ENCODE results near the gene MRPL18.
"Not testable (repeated sequence)": the region's sequence is repeated elsewhere in the genome, so short reads cannot be mapped to it uniquely, and the experiment has no call there.

Gene MRPL18

GRCh38 chr6:159790149-159790955 is at the start of gene MRPL18:
Gene MRPL18, plus strand, starts transcription at chr6:159790467. Its CDS starts 121 bp downstream, at chr6:159790588.
- peak; percentile 61 to 85 (median 76) for DNase-seq (ENCODE audit: low read depth in 4 of 4, low spot score in 1 of 4)

DNA sequence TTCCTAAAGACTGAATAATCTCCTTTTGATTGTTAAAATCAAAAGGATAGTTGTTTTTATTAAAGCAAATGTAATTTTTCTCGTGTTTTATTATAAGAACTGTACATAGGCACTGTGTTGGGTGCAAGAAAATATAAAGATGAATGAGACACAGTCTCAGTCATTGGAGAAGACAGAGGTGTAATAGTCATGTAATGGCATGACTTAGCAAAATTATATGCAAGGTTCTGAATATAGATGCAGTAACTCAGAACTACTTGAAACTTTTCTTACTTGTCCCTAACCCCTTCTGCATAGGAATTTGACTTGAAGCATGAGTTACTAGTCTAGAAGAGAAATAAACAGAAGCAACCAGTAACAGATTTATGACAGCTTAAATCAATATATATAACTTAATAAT is 48.1 kb upstream of the MRPL18 start:
- no peak for DNase-seq (ENCODE audit: low read depth in 4 of 4, low spot score in 1 of 4)

DNA sequence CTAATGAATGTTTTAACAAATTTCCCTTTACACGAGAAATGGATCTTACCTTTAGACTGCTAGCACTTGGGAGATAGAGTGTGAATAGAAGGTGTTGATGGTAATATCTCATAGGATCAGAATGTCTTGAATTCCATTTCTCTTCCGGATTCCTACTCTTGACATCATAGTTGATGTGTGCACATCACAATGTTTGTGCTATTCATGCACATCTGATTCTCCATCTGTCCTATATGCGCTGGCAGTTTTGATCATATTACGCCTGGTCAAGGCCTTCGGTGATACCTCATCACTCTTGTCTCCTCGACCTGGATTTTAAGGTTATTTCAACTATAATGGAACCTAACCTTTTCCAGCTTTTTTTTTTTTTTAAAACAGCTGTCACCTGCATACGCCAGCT is 45.2 kb upstream of the MRPL18 start:
- DNase-seq (ENCODE audit: low read depth in 4 of 4, low spot score in 1 of 4), result no peak

GRCh38 chr6:159746759-159747158 is 43.5 kb upstream of the MRPL18 start:
- no peak for DNase-seq (ENCODE audit: low read depth in 4 of 4, low spot score in 1 of 4)

- DNase-seq (ENCODE audit: low read depth in 4 of 4, low spot score in 1 of 4), result not testable (repeated sequence)
These were observed 42.1 kb upstream of the MRPL18 start for GRCh38 chr6:159748127-159748526.

DNA sequence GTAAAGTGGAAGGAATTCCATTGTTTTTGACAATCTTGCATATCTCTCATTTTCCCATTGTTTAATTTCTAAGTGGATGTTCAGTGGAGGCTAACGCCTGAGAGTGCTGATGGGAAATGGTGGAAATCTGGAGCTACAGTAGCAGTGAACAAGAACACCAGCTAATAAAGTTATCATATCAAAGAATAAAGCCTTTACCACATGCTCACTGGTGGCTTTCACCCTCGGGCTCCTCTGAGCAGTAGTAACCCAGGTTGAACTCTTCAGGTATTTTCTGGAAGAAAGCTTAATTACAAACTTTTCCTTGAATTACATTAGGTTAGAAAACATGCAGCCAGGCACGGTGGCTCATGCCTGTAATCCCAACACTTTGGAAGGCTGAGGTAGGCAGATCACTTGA is 38.8 kb upstream of the MRPL18 start:
- DNase-seq (ENCODE audit: low read depth in 4 of 4, low spot score in 1 of 4), result no peak

- no peak for DNase-seq (ENCODE audit: low read depth in 4 of 4, low spot score in 1 of 4)
These were observed 37.0 kb upstream of the MRPL18 start for GRCh38 chr6:159753081-159753872.

GRCh38 chr6:159754401-159754800 is 35.9 kb upstream of the MRPL18 start:
- no peak for DNase-seq (ENCODE audit: low read depth in 4 of 4, low spot score in 1 of 4)

- DNase-seq (ENCODE audit: low read depth in 4 of 4, low spot score in 1 of 4), result no peak
These were observed 35.0 kb upstream of the MRPL18 start for GRCh38 chr6:159754959-159755914.

GRCh38 chr6:159756508-159756907 is 33.8 kb upstream of the MRPL18 start:
- no peak for DNase-seq (ENCODE audit: low read depth in 4 of 4, low spot score in 1 of 4)

GRCh38 chr6:159758031-159759001 is 32.0 kb upstream of the MRPL18 start:
- DNase-seq (ENCODE audit: low read depth in 4 of 4, low spot score in 1 of 4), result no peak

DNA sequence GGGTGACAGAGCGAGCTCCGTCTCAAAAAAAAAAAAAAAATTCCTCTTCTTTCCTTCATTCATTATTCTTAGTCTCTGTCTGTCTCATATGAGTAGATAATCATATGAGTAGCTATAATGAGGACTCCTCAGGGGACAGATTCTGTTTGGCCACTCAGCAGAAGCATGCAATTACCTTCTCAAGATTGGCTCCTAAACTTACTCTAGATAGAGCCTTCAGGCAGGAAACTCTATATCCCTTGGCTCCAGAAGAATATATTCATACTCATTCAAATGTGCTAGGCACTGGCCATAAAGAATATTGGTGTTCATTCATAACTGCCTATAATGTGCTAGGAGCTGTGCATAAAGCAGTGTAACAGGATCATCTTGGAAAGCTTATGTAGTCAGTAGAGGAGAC is 30.6 kb upstream of the MRPL18 start:
- no peak for DNase-seq (ENCODE audit: low read depth in 4 of 4, low spot score in 1 of 4)

GRCh38 chr6:159760602-159761057 is 29.6 kb upstream of the MRPL18 start:
- DNase-seq (ENCODE audit: low read depth in 4 of 4, low spot score in 1 of 4), result no peak

- peak in 3 of 4 experiments; percentile 6 to 13 (median 7) for DNase-seq (ENCODE audit: low read depth in 4 of 4, low spot score in 1 of 4)
These were observed 29.0 kb upstream of the MRPL18 start for GRCh38 chr6:159761129-159761872.

- DNase-seq (ENCODE audit: low read depth in 4 of 4, low spot score in 1 of 4), result peak; percentile 73 to 92 (median 82)
These were observed 28.2 kb upstream of the MRPL18 start, which contains the start of gene ACAT2 for GRCh38 chr6:159761873-159762680. Gene ACAT2, plus strand, starts transcription at chr6:159762045. Its CDS starts 43 bp downstream, at chr6:159762088.

- DNase-seq (ENCODE audit: low read depth in 4 of 4, low spot score in 1 of 4), result peak in 1 of 4 experiments; percentile 7
These were observed 27.5 kb upstream of the MRPL18 start for GRCh38 chr6:159762681-159763293.

DNA sequence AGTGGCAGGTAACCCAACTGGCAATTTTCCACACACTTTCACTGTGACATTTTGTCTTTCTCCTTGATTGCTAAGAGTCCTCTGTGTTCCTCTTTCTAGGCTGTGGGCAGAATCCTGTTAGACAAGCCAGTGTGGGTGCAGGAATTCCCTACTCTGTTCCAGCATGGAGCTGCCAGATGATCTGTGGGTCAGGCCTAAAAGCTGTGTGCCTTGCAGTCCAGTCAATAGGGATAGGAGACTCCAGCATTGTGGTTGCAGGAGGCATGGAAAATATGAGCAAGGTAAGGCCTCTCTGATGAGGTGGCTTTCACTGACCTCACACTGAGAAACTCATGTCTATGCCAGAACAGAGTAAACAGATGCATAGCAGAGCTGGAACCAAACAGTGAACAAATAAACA is 23.4 kb upstream of the MRPL18 start:
- DNase-seq (ENCODE audit: low read depth in 4 of 4, low spot score in 1 of 4), result no peak

DNA sequence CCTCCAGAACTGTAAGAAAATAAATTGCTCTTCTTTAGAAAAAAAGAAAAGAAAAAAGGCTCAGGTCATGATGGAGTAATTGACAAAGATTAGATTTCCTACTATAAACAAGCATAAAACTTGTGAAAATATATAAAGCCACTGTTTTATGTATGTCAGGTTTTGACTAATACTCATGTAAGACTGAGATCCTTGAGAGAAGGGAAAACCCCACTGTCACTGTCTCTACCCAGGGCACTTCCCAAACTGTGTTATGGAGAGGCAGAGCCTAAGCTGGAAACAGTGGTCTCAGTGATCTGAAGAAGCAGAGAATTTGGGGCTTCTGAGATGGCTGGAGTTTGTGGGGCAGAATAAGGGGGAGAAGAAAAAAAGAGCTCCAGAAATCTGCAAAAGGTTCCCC is 20.8 kb upstream of the MRPL18 start:
- DNase-seq (ENCODE audit: low read depth in 4 of 4, low spot score in 1 of 4), result no peak
